CD4-positive, alpha-beta T cell treated with Interleukin-4 for 1 hour (primary cell): ENCODE results near the gene GAS6.

Experiments
- DNase-seq, 2 donors: peaks; one replicate each; pipeline ENCODE4 v3.0.0-alpha.2; 2020 to 2022

GAS6 gene

DNA sequence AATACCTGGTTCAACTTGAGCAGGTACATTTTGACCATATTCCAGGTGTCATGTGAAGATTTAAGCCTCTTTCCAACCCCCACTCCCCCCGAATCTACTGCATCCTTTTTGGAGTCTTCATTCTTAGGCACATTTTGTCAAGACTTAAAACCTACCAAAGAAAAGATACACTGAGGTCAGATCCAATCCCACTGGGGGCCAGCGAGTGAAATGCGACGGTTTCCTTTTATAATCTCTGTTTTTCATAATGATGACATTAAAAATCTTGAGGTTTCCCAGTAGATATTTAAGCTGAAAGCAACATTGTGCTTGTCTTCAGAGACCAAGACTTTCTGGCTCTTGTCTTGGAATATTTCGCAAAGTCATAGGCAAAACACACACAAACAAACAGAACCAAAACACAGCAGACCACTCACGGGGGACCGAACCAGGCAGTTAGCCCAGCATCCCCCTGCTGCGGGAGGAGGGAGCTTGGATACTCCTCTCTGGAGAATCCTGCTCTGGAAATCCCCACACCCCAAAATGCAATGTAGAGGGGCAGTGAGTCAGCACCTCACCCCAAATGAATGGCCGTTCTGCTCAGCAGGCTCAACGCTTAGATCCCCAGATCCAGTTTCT lies 506 bp upstream of the GAS6 start:
- no peak for DNase-seq

DNA sequence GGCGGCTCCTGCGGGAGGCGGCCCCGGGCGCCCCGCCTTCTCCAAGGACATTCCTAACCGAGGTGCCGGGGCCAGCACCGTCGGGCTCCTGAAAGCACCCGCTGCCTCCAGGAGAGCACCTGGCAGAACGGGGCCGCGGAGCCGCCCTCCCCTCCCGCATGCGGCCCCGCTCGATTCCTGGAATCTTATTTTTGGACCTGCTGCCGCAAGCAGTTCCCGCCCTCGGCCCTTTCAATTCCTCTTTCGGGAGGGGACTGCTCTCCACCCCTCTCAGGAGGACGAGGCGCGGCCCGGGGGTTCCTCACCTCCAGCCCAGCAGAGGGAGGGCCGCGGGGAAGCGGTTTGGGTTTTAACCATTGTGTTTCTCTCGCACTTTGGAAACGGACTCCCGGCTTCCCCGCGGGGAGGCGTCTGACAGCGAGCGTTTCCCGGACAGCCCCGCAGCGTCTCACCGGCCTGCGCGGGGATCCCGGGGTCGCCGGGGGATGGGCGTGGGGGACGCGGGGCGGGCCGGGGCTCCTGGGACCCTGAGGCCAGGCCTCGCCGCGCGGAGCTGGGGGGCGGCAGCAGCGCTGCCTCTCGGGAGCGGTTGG lies 849 bp downstream of the GAS6 start:
- DNase-seq: peak in 1 of 2 donors; percentile 61

DNA sequence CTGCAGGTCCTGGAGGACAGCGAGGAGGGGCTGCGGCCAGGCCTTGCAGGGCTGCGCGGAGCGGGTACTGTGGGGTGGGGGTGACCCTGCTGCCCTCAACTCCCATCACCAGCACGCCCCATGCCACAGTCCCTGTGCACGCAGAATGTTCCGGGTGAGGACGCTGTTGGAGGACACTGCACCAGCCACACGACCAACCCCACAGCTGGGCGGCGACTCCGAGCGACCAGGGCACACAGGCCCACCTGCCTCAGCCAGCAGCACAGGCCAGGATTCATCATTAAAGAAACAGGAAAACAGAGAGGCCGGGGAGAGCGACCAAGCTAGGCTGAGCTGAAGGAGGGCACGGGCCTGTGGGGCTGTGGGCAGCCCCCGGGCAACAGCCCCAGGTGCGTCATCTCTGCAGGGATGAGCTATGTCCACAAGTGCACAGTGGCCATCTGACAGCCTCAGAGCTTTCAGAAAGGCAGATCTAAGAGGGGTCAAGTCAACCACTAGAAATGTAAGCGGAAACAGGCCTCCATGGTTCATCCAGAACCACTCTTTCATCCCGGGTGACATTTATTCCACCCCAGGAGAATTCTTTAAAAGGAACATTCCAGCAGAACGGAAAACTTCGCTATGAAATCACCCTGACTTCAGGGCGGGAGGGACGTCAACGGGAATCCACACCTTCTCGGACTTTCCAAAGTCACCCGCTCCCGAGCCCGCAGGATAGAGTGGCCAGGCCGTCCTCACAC lies 1.5 kb downstream of the GAS6 start:
- DNase-seq: no peak

DNA sequence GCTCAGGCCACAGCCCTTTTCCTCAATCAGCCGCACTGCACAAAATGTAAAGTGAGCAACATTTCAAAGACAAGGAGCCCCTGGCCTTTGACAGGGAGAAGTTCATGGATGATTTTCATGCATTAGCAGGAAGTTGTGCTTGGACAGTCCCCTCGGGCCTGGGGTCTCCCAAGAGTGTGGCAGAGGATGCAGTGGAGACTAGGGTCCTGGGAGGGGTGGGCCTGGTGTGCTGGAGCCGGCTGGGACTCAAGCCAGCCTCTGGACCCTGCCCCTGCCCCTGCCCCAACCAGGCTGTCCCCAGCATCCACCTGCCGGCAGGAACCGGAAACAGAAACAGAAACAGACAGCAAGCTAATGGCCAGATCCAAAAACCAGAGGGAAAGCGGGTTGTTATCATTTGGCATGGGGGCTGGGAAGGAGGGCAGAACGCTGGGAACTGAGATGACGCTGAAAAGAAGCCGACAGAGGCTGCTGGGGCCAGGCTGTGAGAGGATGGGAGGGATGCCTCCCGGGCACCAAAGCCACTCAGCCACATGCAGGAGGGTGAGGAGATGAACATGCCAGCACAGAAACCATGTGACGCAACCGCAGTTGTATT lies 2.3 kb downstream of the GAS6 start:
- DNase-seq: no peak

- DNase-seq: no peak
These were observed 3.0 kb downstream of the GAS6 start for GRCh38 chr13:113860665-113861432.

DNA sequence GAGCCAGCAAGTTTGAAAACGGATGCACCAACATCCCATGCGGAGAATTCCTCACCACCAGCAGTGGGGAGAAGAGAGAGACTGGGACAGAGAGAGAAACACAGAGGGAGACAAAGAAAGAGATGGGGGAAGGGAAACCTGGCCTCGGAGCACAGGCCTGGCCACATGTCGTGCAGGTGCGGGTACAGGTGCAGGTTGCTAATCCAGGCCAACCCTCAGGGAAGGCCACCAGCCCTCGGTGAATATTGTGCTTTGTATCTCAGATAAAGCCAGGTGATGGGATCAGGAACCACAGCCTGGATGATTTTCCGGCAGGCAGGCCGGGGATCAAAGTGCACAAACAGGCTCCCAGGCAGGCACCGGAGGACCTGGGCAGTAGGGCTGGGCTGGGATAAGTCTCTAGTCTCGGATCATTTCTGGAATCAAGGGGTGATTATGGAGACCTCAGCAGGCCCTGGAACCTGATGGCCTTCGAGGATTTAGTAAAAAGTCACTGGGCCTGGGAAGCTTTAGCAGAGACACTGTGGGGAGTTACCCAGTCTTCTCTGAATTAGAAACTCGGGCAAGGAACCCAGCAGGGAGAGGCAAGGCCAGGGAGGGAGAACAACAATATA lies 3.7 kb downstream of the GAS6 start:
- DNase-seq: no peak

DNA sequence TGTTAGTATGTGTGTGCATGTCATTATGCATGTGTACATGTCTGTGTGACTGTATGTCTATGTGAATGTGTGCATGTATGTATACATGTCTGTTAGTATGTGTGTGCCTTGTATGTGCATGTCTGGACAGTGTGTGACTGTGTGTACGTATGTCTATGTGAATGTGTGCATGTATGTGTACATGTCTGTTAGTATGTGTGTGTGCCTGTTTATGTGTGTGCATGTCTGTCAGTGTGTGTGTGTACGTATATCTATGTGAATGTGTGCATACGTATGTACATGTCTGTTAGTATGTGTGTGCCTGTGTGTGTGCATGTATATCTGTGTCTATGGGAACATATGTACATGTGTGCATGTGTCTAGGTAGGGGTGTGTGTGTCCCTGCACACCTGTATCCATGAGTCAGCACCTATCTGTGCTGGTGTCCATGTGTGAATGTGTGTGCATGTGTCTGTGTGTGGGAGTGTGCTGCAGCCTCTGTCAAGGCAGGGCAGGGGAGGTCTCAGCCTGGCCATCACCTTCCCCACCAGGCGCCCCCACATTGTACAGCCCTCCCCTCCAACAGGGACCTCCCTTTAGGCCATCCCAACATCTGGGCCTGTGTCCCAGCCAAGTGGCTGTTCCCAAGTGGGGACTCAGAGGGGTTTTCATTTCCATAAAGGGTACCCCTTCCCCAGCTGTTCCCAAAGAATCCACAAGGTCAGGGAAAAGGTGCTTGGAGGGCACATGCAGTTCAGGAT lies 4.4 kb downstream of the GAS6 start:
- DNase-seq: no peak

- DNase-seq: no peak
These were observed 6.2 kb downstream of the GAS6 start for GRCh38 chr13:113857531-113858195.

- DNase-seq: peak in 1 of 2 donors; percentile 1
These were observed 7.2 kb downstream of the GAS6 start for GRCh38 chr13:113856716-113857065.

DNA sequence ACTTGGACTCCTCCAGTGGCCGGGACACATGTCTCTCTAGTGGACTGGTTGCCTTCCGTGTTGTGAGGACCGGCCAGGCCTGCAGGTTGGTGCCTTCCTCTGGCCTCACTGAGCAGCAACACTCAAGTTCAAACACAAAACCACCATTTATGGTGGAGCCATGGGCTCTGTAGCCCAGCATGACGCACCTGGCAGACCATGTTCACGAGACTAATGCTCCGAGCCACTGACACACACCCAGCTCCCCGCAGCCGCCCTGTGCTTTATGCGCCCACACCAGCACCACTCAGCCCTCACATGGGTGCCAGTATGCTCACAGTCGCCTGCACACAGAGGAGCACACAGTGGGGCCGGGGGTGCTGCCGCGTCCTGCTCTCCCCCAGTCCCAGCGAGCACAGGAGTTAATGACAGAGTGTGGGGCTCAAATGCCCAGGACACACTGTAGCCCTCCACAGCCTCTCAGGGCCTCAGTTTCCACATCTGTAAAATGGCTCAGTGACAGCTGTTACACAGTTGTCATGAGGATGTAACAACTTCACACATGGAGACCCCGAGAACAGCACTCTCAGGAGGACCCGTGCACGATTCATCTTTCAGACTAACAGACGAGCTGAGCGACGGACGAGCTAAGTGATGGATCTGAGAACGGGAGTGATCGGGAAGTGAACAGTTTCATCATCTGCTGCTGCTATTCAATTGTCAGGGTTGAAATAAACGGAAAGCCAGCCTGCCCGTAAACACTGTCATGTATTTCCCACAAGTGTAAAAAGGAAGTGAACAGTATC lies 7.8 kb downstream of the GAS6 start:
- DNase-seq: peak in 1 of 2 donors; percentile 4

- peak in 1 of 2 donors; percentile 3 for DNase-seq
These were observed 8.6 kb downstream of the GAS6 start for GRCh38 chr13:113855012-113855921.

DNA sequence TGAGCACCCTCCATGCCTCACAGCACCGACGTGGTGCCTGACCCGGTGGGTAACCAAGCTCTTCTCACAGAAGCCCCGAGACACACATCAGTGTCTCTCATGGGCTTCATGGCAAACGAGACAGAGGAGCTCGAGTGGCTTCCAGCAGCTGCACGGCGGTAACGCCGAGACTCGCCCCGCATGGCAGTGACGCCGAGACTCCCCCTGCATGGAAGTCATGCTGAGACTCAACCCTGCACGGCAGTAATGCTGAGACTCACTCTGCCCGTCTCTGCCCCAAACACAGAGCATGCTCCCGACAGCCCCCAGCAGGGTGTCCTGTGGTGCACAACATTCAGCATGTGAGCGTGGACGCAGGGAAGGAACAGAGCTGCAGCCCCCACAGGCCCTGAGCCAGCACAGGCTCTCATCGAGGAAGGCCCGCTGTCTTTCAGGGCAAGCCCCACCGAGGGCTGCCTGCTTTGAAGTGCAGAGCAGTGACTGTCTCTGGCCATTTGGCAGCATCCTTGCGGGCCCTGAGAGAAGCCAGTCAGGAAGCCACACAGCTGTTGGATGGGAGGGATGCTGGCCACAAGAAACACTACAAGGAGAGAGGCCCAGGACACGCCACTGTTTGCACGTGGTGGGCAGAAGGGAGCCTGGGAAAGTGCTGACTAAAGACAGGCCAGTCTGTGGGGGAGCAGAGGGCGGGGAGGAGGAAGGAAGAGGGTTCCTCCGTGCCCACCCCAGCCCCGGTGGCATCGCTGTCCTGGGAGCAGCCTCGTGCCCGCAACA lies 9.5 kb downstream of the GAS6 start:
- DNase-seq: peak in 1 of 2 donors; percentile 10

DNA sequence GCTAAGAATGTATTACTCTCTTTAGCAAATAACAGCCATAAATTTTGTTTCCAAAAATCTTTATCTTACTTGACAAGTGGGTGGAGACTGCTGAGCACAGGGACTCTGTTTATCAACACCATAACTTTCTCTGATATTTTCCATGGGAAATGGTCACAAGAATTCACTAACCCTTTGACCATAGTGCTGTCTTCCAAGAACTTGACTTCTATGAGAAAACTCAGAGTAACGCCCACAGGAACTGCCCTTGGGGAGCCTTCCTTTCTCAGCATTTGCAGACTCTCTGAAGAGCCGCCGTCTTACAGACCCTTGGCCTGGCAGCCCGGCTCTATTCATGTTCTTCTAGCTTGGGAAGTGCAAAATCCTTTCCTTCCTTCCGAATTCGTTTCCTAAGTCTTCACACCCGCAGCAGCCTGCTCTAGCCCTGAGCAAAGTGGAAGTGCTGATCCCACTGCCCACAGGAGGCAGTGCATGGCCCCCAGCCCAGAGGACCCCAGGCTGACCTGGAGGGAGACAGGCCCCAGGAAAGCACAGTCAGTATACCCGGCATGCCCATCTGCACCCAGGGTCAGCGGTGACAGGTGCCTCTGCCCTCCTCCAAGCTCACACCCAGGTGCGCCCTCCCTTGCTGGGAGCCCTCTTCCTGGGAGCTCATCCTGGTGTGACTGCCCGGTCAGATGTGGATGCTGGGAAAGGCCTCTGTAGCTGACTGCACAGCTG lies 10.2 kb downstream of the GAS6 start:
- peak in 1 of 2 donors; percentile 9 for DNase-seq

- peak in 1 of 2 donors; percentile 10 for DNase-seq
These were observed 11.0 kb downstream of the GAS6 start for GRCh38 chr13:113852536-113853517.

GRCh38 chr13:113851826-113852535 lies 11.9 kb downstream of the GAS6 start:
- DNase-seq: no peak

DNA sequence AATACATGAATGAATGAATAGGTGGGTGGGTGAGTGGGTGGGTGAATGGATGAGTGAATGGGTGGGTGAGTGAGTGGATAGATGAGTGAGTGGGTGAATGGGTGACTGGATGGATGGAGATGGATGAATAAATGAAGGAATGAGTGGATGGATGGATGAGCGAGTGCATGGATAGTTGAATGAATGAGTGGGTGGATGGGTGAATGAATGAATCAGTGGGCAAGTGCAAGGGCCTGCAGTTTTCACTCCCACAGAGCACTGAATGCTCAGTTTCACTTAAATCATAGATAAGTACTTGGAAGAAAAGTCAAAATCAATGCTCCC lies 12.4 kb downstream of the GAS6 start:
- DNase-seq: no peak
